ENCODE data around the gene CTNNB1.

- TF ChIP-seq CTCF (IDR thresholded peaks at IDR 0.05) (no peak), POLR2AphosphoS5 (IDR thresholded peaks at IDR 0.05) (no peak), POLR2A (IDR thresholded peaks at IDR 0.05) (no peak), EP300 (IDR thresholded peaks at IDR 0.05) (no peak)
These were observed 11.7 kb downstream of the CTNNB1 start for GRCh38 chr3:41210966-41211365.
